A673 (cell line): ENCODE results near the gene ANKMY1. TPM values are rescaled to one million over a fixed set of nuclear protein-coding genes. Genes with fewer than 3 reads are reported as not detected.

ENCODE experiments used
- BruUV-seq: library from RNA; stranded (reverse); fragments of 400-500 nt; replicated peaks from 2 replicates; lab custom pipeline; 2021; lab: Mats Ljungman, UMichigan
- CTCF ChIA-PET: fragments of 300-600 bp; sonication (Branson Sonifier 250); formaldehyde crosslinking; loops from one replicate; lab custom pipeline; 2022; ENCODE audit warnings: antibody characterized with exemption; lab: Charles Lee
- POLR2A ChIA-PET: fragments of 300-600 bp; sonication (Branson Sonifier 250); formaldehyde crosslinking; loops from one replicate; lab custom pipeline; 2022; ENCODE audit warnings: antibody characterized with exemption; ENCODE audit not compliant: low non-redundant PET; lab: Charles Lee
- DNase-seq: peaks from one replicate; pipeline ENCODE4 v3.0.0-alpha.2; 2015; ENCODE audit warnings: low spot score
- H3K27ac ChIP-seq: fragments of 200-600 bp; sonication (generic); 2 replicates; pipeline ENCODE4 v1.5.1; 2016; ENCODE audit warnings: mixed run types, low read depth, mild to moderate bottlenecking, mixed read lengths, antibody characterized with exemption, low read length; ENCODE audit not compliant: poor library complexity, severe bottlenecking
- H3K27me3 ChIP-seq: fragments of 200-600 bp; sonication (generic); replicated peaks from 2 replicates; pipeline ENCODE4 v1.6.1; 2017; ENCODE audit warnings: mixed run types, low read depth, mild to moderate bottlenecking, mixed read lengths, antibody characterized with exemption, low read length; ENCODE audit not compliant: insufficient read depth, poor library complexity
- H3K36me3 ChIP-seq: fragments of 200-600 bp; sonication (generic); 2 replicates; pipeline ENCODE4 v1.6.1; 2016; ENCODE audit warnings: mixed run types, mild to moderate bottlenecking, mixed read lengths, antibody characterized with exemption, low read length; ENCODE audit not compliant: insufficient read depth, poor library complexity, severe bottlenecking
- H3K4me1 ChIP-seq: fragments of 200-600 bp; sonication (generic); 2 replicates; pipeline ENCODE4 v1.6.1; 2017; ENCODE audit warnings: mixed run types, mild to moderate bottlenecking, mixed read lengths, antibody characterized with exemption, low read length; ENCODE audit not compliant: insufficient read depth, poor library complexity, severe bottlenecking
- H3K4me3 ChIP-seq: fragments of 200-600 bp; sonication (generic); 2 replicates; pipeline ENCODE4 v1.5.1; 2016; ENCODE audit warnings: low read depth, mixed run types, mild to moderate bottlenecking, mixed read lengths, low read length; ENCODE audit not compliant: poor library complexity, severe bottlenecking
- H3K9me3 ChIP-seq: fragments of 200-600 bp; sonication (generic); 2 replicates; pipeline ENCODE4 v1.6.1; 2016; ENCODE audit warnings: mixed run types, low read depth, mild to moderate bottlenecking, mixed read lengths, antibody characterized with exemption, low read length; ENCODE audit not compliant: poor library complexity, severe bottlenecking
- CTCF ChIP-seq: fragments of 300-800, 200-600 bp; sonication (generic); conservative IDR thresholded peaks from 2 replicates; pipeline ENCODE4 v1.5.1; 2017; ENCODE audit warnings: low read depth, mild to moderate bottlenecking, antibody characterized with exemption, low read length, moderate library complexity, mixed read lengths
- EZH2 ChIP-seq: fragments of 200-600 bp; sonication (generic); IDR thresholded peaks from 2 replicates; pipeline ENCODE4 v1.6.1; 2017; ENCODE audit warnings: borderline replicate concordance, low read depth, mild to moderate bottlenecking, mixed read lengths, antibody characterized with exemption, low read length; ENCODE audit not compliant: poor library complexity, severe bottlenecking
- intact Hi-C: fragments of 100-400 bp; cut with micrococcal nuclease; formaldehyde crosslinking; loops from one replicate; pipeline ENCODE4 v1.10.0; 2022; ENCODE audit not compliant: unreplicated experiment
- total RNA-seq: library from RNA; stranded (reverse); gene quantifications from 2 replicates; pipeline ENCODE4 v1.2.3, GENCODE V29; 2021

The ANKMY1 gene
- total RNA-seq, 1 experiment from 2014 or later = 21.8 TPM

GRCh38 chr2:240574386-240575100, 16.8 kb upstream of the ANKMY1 start:
- Histone ChIP-seq H3K27ac (no peak overlapping the region), H3K27me3 (no peaks in the 10 kb centered on the region), H3K36me3 (peaks cover 8% of the 10 kb centered on the region), H3K4me1 (no peaks in the 10 kb centered on the region), H3K9me3 (no peaks in the 10 kb centered on the region), H3K4me3 (no peak overlapping the region)
- BruUV-seq = no TSS peak
- POLR2A ChIA-PET = interaction anchor here (0.7 kb wide), 1 partner anchor 12 kb away, joined by 4 read pairs; no protein-coding TSS in a partner anchor
- no peak for TF ChIP-seq EZH2
- no peak for TF ChIP-seq CTCF
- CTCF ChIA-PET = no interaction called here
- intact Hi-C loops = no loop called here
- no peak for DNase-seq

- no TSS peak for BruUV-seq
- DNase-seq = no peak
- intact Hi-C loops = no loop called here
- H3K4me1 ChIP-seq = no peaks in the 10 kb centered on the region
- no peak overlapping the region for H3K4me3 ChIP-seq
- POLR2A ChIA-PET = interaction anchor here (0.7 kb wide), 1 partner anchor 13 kb away, joined by 4 read pairs; no protein-coding TSS in a partner anchor
- CTCF ChIA-PET = no interaction called here
- H3K36me3 ChIP-seq = peaks cover 8% of the 10 kb centered on the region
- no peak overlapping the region for H3K27ac ChIP-seq
- no peaks in the 10 kb centered on the region for H3K27me3 ChIP-seq
- no peaks in the 10 kb centered on the region for H3K9me3 ChIP-seq
- TF ChIP-seq CTCF (no peak), EZH2 (no peak)
These were observed 16.0 kb upstream of the ANKMY1 start for GRCh38 chr2:240573516-240574385.

GRCh38 chr2:240573071-240573515, 15.3 kb upstream of the ANKMY1 start:
- no peak for DNase-seq
- POLR2A ChIA-PET = no interaction called here
- H3K27me3 ChIP-seq = no peaks in the 10 kb centered on the region
- CTCF ChIA-PET = no interaction called here
- H3K36me3 ChIP-seq = peaks cover 8% of the 10 kb centered on the region
- BruUV-seq = no TSS peak
- no peak overlapping the region for H3K27ac ChIP-seq
- no peaks in the 10 kb centered on the region for H3K4me1 ChIP-seq
- no peaks in the 10 kb centered on the region for H3K9me3 ChIP-seq
- no peak for TF ChIP-seq CTCF
- no peak for TF ChIP-seq EZH2
- intact Hi-C loops = no loop called here
- no peak overlapping the region for H3K4me3 ChIP-seq
